Choroid plexus epithelial cell (primary cell): ENCODE data around the gene RBFOX2.
"Not testable (repeated sequence)": the region's sequence is repeated elsewhere in the genome, so short reads cannot be mapped to it uniquely, and the experiment has no call there.

Source experiments
- DNase-seq: peaks from one replicate; pipeline ENCODE4 v3.0.0-alpha.2; 2010; ENCODE audit warnings: low read depth
- H3K4me3 ChIP-seq: 2 replicates; pipeline ENCODE4 v1.5.1; 2011; ENCODE audit warnings: low read depth, mild to moderate bottlenecking, control low read depth, low read length, moderate library complexity
- CTCF ChIP-seq: conservative IDR thresholded peaks from 2 replicates; pipeline ENCODE4 v1.5.1; 2011; ENCODE audit warnings: low read depth, mild to moderate bottlenecking, control low read depth, inconsistent platforms, low read length, moderate library complexity

Gene RBFOX2

GRCh38 chr22:36055376-36056295 is 27.0 kb upstream of the RBFOX2 start:
- H3K4me3 ChIP-seq: no peak overlapping the region
- DNase-seq: peak; percentile 36
- TF ChIP-seq CTCF: no peak

GRCh38 chr22:36054446-36054845 is 25.8 kb upstream of the RBFOX2 start:
- DNase-seq, H3K4me3 ChIP-seq: not testable (repeated sequence)

- DNase-seq: no peak
- no peak overlapping the region for H3K4me3 ChIP-seq
- no peak for TF ChIP-seq CTCF
Measured at GRCh38 chr22:36053242-36054147, 24.9 kb upstream of the RBFOX2 start.

- DNase-seq: peak; percentile 42
- TF ChIP-seq CTCF: no peak
- H3K4me3 ChIP-seq: no peak overlapping the region
Measured at GRCh38 chr22:36052505-36052941, 23.9 kb upstream of the RBFOX2 start.

- H3K4me3 ChIP-seq: no peak overlapping the region
- no peak for DNase-seq
- TF ChIP-seq CTCF: no peak
Measured at GRCh38 chr22:36049678-36049997, 21.0 kb upstream of the RBFOX2 start.

GRCh38 chr22:36048911-36049677 is 20.5 kb upstream of the RBFOX2 start:
- no peak overlapping the region for H3K4me3 ChIP-seq

GRCh38 chr22:36044517-36044916 is 15.9 kb upstream of the RBFOX2 start:
- DNase-seq, H3K4me3 ChIP-seq: not testable (repeated sequence)

More at GRCh38 chr22:36048911-36049677, 20.5 kb upstream of the RBFOX2 start:
- TF ChIP-seq CTCF: no peak
- peak; percentile 47 for DNase-seq
